HG03064 (cell line): Measurements from ENCODE around the gene NPL.

Source experiments
- ATAC-seq: cut with Tn5 transposase; IDR thresholded peaks from one replicate; pipeline ENCODE4 v1.9.1; 2021; ENCODE audit warnings: low read depth; ENCODE audit not compliant: unreplicated experiment

The NPL gene

DNA sequence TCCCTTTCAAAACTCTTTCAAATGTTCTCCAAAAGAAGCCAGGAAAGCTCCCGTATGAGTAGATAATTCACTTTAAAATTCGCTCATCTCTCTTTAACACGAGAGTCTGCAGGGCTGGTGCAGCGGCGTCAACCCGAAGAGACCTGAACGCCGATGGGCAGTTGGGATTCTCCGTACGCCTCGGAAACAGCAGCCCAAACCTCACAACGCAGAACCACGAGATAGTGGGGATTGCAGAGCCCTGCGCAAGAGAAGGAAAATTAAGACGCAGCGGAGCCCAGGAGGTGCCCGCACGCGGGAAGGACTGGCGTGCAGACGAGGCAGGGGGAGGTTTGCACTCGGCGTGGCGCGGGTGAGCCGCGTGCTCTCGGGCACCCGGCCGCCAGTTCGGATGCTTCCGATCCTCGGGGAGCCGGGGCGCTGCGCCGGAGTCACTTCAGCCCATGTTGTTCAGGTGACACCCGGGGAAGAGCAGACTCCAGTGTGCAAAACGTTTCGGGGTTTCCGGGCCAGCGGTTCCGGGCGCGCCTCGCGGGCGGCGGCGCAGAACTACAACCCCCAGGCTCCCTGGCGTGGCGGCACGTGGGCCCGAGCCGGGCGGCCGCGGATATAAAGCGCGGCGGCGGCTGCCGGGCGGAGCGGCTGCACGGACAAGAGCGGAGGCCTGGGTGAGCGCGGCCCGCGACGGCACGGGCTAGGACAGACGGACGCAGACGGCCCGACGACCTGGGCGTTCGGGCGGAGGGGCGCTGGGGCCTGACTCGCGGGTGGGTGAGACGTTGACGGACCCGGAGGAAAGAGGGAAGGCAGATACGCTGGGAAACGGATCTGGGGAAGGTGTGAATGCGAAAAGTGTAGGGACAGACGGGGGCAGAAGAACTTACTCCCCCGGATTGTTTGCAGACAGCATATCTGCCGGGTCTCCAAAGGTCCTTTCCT lies at the start of gene NPL:
NPL (plus strand) TSS at position 636 of the 939 bp plus-strand sequence. CDS start 4,599 bp downstream, outside the sequence.
- peak; percentile 94 for ATAC-seq

DNA sequence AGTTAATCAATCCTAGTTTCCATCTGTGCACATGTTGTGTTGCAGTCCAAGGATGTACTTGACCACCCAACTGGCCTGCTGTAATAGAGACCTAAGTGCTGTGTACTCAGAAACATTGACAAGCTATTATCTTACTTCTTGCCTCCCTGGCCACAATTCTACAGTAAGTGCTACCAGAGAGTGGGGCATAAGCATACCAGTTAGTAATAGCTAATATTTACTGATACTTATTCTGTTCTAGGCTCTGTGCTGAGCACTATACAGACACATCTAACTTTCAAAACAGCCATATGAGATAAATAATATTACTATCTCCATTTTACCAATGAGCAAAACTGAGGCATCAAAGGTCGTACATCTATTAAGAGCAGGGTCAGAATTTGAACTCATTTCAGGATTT lies 49.5 kb upstream of the NPL start:
- ATAC-seq, result no peak

GRCh38 chr1:182742780-182743179 lies 46.8 kb upstream of the NPL start:
- ATAC-seq, result no peak

DNA sequence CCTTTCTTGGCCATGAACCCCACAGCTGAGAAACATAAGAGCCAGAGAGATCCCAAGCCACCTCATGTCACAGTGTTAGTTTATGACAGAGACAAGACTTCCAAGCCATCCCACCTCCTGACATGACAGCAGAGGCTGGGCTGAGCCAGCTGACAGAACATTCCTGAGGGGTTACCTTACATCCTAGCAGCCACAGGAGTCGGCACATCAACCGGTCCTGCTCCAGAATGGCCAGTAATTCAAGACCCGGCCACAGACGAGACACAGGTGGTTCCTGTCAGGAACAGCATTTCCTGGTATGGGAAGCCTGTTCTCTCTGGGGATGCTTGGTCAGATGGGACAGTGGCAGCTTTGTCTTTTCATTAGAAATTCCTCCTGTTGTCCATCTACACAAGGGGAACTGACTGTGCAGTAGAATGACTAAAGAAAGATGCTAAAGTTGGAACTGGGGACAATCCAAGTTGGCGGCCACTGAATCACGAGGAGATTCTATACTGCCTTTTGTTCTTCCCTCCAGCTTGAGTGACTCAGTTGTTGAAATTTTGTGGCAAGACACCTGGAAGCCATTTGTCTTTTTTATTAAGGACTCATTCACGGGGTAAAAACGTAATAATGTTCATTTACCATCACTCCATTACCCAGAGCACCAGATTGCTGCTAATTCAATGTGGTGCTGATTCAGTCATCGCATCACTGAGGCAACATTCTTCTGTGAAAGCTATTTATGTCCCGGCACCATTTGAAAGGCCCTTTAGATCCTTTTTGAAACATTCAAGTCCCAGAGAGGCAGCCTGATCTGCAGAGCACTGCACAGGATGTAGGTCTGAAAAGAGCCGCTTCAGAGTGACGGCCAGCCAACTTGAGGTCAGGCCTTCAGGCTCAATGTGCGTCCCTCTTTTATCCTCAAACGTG lies 37.2 kb upstream of the NPL start:
- ATAC-seq, result no peak

GRCh38 chr1:182754087-182754486 lies 35.5 kb upstream of the NPL start:
- ATAC-seq, result no peak

DNA sequence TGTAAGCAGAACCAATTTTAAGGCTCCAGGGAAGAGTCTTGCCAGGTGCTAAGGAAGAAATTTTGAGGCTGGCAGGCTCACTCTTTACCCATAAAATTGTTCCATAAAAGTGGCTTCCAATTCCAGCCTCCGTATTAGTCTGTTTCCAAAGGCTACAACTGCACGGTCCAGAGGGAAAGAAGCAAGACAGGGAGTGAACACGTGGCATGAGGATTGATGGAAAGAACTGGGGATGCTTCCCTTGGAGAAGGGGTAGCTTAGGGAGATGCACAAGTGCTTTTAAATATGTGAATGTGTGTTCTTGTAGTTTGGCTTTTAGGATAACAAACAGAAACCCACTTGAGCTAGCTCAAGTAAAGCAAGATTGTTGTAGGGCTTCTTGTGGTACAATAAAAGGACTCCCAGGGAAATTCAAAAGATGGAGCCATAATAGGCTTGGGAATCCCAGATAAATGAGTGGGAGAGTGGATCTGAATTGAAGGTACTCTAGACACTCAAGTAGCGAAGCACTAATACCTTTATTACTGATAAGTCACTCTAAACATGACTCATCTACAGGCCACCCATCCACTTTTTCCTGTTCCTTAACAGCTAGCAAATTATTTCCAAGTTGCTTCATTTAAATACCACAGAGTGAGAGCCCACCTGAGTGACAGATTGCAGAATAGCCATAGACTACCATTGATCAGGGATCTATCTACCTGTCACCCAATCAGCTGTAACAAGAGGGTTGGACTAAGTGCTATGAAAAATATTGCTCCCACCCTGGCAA lies 34.8 kb upstream of the NPL start:
- no peak for ATAC-seq

DNA sequence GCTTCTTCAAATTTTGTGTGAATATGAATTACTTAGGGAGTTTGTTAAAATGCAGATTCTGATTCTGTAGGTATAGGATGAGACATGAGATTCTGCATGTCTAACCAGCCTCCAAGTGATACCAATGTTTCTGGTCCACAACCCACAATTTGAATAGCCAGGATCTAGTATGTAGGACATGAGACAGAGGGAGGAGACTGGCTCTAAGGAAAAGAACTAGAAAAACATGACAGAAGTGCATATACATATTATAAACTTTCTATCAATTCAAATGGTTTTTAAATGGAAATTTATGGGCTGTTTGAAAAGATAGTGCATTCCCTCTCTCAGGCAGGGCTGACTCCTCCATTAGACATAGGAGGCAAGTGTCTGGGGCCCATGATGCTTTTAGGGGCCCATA lies 33.9 kb upstream of the NPL start:
- no peak for ATAC-seq

DNA sequence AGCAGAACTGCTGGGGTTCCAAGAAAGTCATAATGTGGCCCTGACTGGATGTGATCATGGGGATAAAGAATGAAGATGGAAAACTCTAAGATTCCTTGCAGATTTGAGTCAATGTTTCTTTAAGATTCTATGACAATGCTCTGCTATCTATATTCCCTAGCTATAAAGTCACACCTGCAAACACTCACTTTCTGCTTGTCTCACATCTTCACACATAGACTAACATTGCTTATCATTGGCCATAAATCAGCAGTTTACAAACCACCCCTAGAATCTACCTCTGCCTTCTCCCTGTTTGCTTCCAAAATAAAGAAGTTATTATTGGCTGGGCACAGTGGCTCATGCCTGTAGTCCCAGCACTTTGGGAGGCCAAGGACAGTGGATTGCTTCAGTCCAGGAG lies 33.1 kb upstream of the NPL start:
- ATAC-seq, result no peak

DNA sequence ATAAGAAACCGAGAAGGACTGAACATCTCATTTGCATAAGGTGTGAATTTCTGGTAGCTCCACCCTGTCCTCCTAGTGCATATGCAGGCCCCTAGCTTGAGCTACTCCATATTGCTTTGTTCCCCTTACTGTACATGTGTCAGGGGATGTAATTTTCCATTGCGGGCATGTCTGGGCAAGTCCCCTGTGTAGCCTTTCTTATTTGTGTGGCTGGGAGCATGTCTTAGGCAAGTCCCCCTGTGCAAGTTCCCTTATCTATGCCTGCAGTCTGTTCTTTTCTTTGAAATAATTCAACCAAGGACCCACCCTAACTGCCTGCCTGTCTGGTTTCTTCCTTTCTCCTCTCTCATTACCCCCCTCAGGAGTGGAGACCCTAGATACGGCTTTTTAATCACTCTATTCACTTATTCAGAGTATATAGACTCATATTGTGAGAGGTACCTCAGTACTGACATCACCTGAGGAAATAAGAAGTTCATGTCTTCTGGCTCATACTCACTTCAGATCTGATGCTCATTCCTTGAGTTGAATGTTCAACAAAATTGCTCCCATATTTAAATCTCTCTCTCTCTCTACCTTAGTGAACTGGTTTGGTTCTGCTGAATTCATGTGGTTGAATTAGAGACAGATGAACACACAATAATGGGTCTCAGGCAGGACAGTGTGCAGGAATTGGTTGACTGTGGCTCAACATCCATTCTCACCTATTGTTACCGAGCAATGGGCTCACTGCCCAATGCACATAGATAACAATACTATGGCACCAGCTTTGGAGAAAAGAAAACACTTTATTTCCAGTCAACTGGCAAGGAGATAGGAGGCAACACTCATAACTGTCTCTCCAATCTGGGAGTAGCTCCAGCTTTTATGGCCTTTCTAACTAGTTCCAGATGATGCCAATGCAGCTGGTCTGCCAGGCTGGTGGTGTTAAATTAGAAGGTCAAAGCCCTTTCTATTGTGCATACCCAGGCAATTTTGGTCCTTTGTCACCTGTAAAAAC lies 27.9 kb upstream of the NPL start:
- ATAC-seq, result no peak

GRCh38 chr1:182762536-182762935 lies 27.0 kb upstream of the NPL start:
- no peak for ATAC-seq

DNA sequence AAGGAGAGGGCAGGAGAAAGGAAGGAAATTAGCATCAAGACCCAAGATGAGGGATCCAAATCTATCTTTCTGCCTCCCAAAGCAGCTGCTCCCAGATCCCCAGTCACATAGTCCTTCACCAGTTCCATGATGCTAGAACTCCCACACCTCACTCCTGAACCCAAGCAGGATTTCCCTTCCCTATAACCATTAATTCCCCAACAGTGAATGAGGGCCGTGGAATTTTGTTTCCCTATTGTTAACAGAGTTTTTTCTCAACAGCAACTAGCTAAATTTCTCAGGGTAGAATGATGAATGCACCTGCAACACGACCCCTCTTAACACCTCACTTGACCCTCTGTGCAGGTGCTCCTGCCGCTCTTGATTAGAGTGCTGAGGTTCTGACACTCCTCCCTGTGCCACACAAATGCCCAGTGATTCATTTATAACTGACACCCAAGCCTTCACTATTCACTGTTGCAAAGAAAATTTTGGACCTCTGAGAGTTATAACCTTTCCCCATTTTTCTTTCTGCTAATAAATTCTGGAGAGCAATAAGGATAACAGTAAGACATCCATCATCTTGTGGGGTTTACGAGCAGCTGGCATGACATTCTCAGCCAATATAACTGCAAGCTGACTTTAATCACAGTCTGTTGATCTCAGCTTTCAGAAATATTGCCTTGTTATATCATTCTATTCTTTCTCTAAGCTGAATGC lies 25.4 kb upstream of the NPL start:
- no peak for ATAC-seq

DNA sequence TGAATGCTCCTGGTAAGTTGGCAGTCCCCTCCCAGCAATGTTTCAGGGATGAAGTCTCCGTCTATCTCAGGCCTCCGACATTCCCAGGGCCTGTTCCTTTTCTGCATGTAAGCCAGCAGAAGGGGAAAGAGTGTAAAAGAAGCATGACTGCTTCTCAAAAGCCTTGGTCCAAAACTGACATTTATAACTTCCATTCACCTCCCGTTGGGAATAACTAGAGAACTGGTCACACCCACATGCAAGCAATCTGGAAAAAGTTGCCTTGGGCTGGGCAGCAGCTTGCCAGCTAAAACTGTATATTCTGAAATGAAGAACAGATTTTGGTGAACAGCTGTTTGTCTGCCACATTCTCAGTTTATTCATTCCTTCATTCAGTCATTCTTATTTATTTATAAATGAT lies 24.2 kb upstream of the NPL start:
- ATAC-seq, result no peak

- no peak for ATAC-seq
These were observed 23.5 kb upstream of the NPL start for GRCh38 chr1:182766050-182766449.

DNA sequence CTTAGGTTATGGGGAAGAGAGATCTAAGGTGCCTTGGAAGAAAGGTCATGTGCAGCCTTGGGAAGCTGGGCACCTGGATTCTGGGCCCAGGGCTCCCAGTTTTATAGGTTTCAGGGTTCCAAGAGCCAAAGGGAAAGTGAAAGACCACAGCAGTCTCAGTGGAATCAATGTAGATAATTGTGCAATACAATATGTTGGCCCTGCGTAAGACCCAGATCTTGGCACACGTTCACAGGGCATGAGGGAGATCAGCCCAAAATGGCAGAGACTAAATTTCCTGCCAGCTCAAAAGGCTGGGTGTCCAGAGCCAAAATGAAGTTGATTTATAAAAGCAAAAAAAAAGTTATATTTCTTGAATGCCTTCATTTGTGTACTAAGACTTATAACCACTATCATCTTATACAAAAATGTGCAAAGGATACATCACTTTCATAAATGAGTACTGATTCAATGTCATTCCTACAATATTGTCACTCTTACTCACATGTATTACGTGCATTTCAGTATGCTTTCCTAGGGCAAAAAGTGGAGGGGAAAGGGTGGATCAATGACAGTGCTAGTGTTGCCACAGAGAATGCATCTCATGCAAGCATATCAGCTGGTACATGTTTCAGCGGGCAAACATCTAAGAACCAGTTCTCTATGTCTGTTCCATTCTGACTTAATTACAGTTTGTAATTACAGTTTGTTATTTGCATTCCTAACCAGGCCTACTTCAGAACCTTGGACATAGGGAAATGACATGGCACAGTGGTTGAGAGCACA lies 22.5 kb upstream of the NPL start:
- ATAC-seq, result no peak

DNA sequence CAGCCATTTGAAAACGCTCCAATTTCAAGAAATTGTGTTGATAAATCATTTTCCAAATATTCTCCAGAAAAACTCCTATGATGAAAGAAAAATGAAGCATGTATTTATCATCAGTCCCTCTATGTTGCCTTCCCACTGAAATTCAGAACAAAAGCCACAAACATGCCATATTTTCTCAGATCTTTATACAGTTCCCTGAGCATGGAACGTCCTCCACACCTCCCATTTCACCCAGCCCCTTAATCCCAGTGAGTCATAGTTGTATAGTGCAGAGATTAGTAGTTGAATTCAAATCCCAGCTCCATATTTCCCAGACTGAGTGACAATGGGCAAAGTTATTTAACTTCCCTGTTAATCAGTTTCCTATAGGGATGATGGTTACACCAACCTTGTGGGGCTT lies 20.6 kb upstream of the NPL start:
- ATAC-seq, result no peak

DNA sequence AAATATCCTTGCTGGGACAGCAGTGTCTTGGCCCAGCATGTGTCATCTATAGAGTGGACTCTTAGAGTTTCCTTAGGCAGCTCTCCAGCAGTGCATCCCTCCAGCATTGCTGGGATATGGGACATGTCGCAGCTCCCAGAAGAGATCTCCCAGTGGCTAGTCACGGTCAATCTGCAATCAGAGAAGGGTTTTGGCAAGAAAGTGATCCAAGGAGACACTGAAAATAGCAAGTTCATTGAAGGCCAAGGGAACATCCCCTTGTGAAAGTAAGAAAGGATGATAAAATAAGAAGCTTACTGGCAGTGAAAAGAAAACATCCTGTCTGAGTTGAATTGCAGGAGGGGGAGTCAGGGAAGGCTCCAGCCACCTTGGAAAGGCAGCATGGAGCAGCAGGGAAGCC lies 19.3 kb upstream of the NPL start:
- no peak for ATAC-seq

- no peak for ATAC-seq
These were observed 18.2 kb upstream of the NPL start for GRCh38 chr1:182771187-182771984.
